Measurements from ENCODE around the gene TNFRSF4.

Gene TNFRSF4

DNA sequence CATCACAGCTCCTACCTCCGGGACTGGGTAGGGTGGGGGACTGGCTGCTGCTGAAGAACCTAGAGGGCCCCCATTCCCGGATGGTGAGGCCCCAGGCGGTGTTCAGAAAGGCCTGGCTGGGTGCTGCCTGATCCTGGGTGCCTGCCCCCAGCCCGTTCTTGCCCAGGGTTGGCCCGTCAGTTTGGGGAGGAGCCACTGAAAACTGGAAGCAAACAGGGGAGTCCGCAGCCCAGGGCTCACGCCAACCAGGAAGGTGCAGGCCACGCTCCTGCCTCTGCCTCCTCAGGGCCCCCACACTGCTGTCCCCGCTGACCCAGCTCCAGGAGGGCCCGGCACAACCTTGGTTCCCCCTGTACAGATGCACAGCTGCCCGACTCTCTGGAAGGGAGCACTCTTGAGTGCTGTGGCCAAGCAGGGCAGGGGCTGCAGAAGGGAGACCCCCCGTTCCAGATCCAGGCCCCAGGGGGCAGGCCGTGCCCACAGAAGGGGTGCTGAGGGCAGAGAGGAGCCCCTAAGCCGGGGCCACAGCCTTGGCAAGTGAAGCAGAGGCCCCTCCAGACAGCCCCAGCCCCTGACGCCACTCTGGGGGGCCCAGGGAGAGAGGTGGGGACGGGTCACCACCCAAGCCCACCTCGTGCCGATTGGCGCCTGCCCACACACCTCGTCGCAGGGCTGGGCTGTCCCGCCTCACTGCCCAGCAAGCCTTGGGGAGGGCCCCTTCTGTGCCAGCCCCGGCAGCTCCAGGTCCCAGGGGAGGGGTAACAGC is 27.1 kb upstream of the TNFRSF4 start:
- ChIA-PET POLR2A (no interaction called here), CTCF (interaction anchor here (1.7 kb wide), 1 partner anchor 54 kb away, joined by 4 read pairs; no protein-coding TSS in a partner anchor)
- Histone ChIP-seq H3K27me3 (replicated peaks in 2 of 5; ENCODE audit: control insufficient read depth in 4 of 5, insufficient read depth in 5 of 5, low read length in 4 of 5) (peaks cover 0 to 43% (median 0%) of the 10 kb centered on the region in 5 experiments), H3K27ac (ENCODE audit: insufficient read depth in 1 of 2, low read depth in 1 of 2, low read length in 2 of 2, poor library complexity in 1 of 2, severe bottlenecking in 2 of 2) (no peak overlapping the region), H3K9me3 (ENCODE audit: control extremely low read depth in 1 of 5, control insufficient read depth in 4 of 5, insufficient read depth in 2 of 5, low read depth in 1 of 5, low read length in 4 of 5) (no peaks in the 10 kb centered on the region), H3K4me3 (ENCODE audit: control insufficient read depth in 1 of 7, extremely low read depth in 1 of 7, insufficient read depth in 4 of 7, low read depth in 2 of 7, low read length in 6 of 7) (no peak overlapping the region), H3K4me1 (ENCODE audit: control extremely low read depth in 1 of 4, control insufficient read depth in 4 of 4, insufficient read depth in 4 of 4, low read length in 3 of 4) (no peaks in the 10 kb centered on the region), H3K36me3 (ENCODE audit: control insufficient read depth in 4 of 4, insufficient read depth in 4 of 4, low read length in 3 of 4) (no peaks in the 10 kb centered on the region)
- 80% methylated on average over 23 of the region's 23 CpGs for WGBS (ENCODE audit: insufficient coverage)
- no peak for DNase-seq

DNA sequence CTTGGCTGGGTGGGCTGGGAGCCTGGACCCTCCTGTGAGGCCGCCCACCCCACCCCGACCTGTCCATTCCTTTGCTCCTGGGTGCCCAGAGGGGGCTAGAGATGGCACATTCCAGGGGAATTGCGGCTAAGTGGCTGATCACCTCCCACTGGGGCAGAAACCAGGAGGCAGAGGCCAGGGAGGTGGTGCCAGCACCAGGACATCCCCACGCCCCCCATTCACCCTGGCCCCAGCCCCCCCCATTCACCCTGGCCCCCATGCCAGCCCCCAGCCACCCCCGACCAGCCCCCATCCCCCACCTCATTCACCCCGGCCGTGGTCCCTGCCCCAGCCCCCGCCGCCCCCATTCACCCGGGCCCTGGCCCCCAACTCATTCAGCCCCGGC is 26.4 kb upstream of the TNFRSF4 start:
- DNase-seq: no peak
- H3K27ac ChIP-seq (ENCODE audit: insufficient read depth in 1 of 2, low read depth in 1 of 2, low read length in 2 of 2, poor library complexity in 1 of 2, severe bottlenecking in 2 of 2): no peak overlapping the region
- peaks cover 0 to 3% (median 1%) of the 10 kb centered on the region in 4 experiments for H3K36me3 ChIP-seq (ENCODE audit: control insufficient read depth in 4 of 4, insufficient read depth in 4 of 4, low read length in 3 of 4)
- no peaks in the 10 kb centered on the region for H3K4me1 ChIP-seq (ENCODE audit: control extremely low read depth in 1 of 4, control insufficient read depth in 4 of 4, insufficient read depth in 4 of 4, low read length in 3 of 4)
- peaks cover 0 to 37% (median 0%) of the 10 kb centered on the region in 5 experiments for H3K27me3 ChIP-seq (replicated peaks in 2 of 5; ENCODE audit: control insufficient read depth in 4 of 5, insufficient read depth in 5 of 5, low read length in 4 of 5)
- H3K4me3 ChIP-seq (ENCODE audit: control insufficient read depth in 1 of 7, extremely low read depth in 1 of 7, insufficient read depth in 4 of 7, low read depth in 2 of 7, low read length in 6 of 7): no peak overlapping the region
- H3K9me3 ChIP-seq (ENCODE audit: control extremely low read depth in 1 of 5, control insufficient read depth in 4 of 5, insufficient read depth in 2 of 5, low read depth in 1 of 5, low read length in 4 of 5): no peaks in the 10 kb centered on the region
- POLR2A ChIA-PET: interaction anchor here (1.1 kb wide), 1 partner anchor 40 kb away, joined by 3 read pairs; no protein-coding TSS in a partner anchor
- CTCF ChIA-PET: interaction anchor here (1.7 kb wide), 1 partner anchor 55 kb away, joined by 4 read pairs; no protein-coding TSS in a partner anchor
- WGBS (ENCODE audit: insufficient coverage): 100% methylated on average over 1 of the region's 11 CpGs

DNA sequence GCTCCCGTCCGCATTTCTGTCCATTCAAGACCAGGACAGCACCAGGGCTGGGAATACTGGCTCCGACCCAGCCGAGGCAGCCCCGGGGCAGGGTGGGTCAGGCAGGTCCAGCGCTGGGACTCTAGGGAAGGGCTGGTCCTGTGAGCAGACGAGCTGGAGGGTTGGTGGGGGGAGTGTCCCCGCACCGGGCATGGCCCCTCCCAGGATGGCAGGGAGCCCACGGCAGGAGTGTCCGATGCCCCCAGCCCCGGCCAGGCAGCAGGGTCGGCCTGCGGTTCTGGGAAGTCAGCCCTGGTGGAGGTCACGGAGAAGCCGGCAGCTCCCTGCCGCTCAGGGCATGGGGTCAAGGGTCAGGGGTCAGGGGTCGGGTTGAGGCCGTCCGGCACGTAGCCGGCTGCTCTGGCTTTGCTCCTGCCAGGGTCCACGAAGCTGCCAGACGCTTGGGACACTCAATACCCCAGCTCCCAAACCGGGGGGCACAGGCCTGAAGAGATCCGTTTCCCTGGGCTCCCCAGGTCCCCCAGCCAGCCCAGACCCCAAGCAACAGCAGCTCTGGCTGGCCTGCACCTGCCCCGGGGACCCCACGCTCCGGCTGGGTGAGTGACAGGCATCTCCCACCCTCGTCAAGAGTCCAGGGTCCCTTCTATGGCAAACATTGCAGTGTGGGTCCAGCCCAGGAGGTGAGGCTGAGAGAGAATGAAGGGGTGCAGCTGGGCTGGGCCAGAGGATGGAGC is 25.8 kb upstream of the TNFRSF4 start:
- H3K4me1 ChIP-seq (ENCODE audit: control extremely low read depth in 1 of 4, control insufficient read depth in 4 of 4, insufficient read depth in 4 of 4, low read length in 3 of 4): no peaks in the 10 kb centered on the region
- H3K4me3 ChIP-seq (ENCODE audit: control insufficient read depth in 1 of 7, extremely low read depth in 1 of 7, insufficient read depth in 4 of 7, low read depth in 2 of 7, low read length in 6 of 7): no peak overlapping the region
- CTCF ChIA-PET: interaction anchor here (1.0 to 1.7 kb wide), 2 partner anchors 55 to 118 kb away, joined by 3 to 4 read pairs; no protein-coding TSS in a partner anchor
- H3K36me3 ChIP-seq (ENCODE audit: control insufficient read depth in 4 of 4, insufficient read depth in 4 of 4, low read length in 3 of 4): peaks cover 0 to 8% (median 6%) of the 10 kb centered on the region in 4 experiments
- peaks cover 0 to 34% (median 0%) of the 10 kb centered on the region in 5 experiments for H3K27me3 ChIP-seq (replicated peaks in 2 of 5; ENCODE audit: control insufficient read depth in 4 of 5, insufficient read depth in 5 of 5, low read length in 4 of 5)
- no peak for DNase-seq
- 80% methylated on average over 29 of the region's 30 CpGs for WGBS (ENCODE audit: insufficient coverage)
- no peak overlapping the region for H3K27ac ChIP-seq (ENCODE audit: insufficient read depth in 1 of 2, low read depth in 1 of 2, low read length in 2 of 2, poor library complexity in 1 of 2, severe bottlenecking in 2 of 2)
- POLR2A ChIA-PET: interaction anchor here (1.1 kb wide), 1 partner anchor 39 kb away, joined by 3 read pairs; no protein-coding TSS in a partner anchor
- H3K9me3 ChIP-seq (ENCODE audit: control extremely low read depth in 1 of 5, control insufficient read depth in 4 of 5, insufficient read depth in 2 of 5, low read depth in 1 of 5, low read length in 4 of 5): no peaks in the 10 kb centered on the region

DNA sequence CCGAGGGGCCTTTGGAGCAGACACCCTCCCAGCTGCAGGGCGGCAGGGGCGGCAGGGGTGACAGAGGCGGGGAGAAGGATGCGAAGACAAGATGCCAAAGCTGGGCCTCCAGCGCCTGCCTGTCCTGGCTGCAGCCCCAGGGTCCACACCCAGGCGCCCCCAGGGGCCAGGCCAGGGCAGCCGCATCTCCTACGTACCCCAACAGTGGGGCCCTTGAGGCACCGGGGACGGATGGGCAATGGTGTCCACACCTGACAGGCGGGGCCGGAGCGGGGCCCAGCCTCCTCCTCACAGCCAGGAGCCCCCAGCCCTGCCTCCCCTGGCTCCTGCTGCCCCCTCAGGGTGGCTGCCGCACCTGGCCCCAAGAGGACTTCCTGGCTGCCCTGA is 25.3 kb upstream of the TNFRSF4 start:
- Histone ChIP-seq H3K36me3 (ENCODE audit: control insufficient read depth in 4 of 4, insufficient read depth in 4 of 4, low read length in 3 of 4) (peaks cover 0 to 13% (median 10%) of the 10 kb centered on the region in 4 experiments), H3K27me3 (replicated peaks in 2 of 5; ENCODE audit: control insufficient read depth in 4 of 5, insufficient read depth in 5 of 5, low read length in 4 of 5) (peaks cover 0 to 34% (median 0%) of the 10 kb centered on the region in 5 experiments), H3K4me3 (ENCODE audit: control insufficient read depth in 1 of 7, extremely low read depth in 1 of 7, insufficient read depth in 4 of 7, low read depth in 2 of 7, low read length in 6 of 7) (no peak overlapping the region), H3K4me1 (ENCODE audit: control extremely low read depth in 1 of 4, control insufficient read depth in 4 of 4, insufficient read depth in 4 of 4, low read length in 3 of 4) (no peaks in the 10 kb centered on the region), H3K27ac (ENCODE audit: insufficient read depth in 1 of 2, low read depth in 1 of 2, low read length in 2 of 2, poor library complexity in 1 of 2, severe bottlenecking in 2 of 2) (no peak overlapping the region), H3K9me3 (ENCODE audit: control extremely low read depth in 1 of 5, control insufficient read depth in 4 of 5, insufficient read depth in 2 of 5, low read depth in 1 of 5, low read length in 4 of 5) (no peaks in the 10 kb centered on the region)
- DNase-seq: no peak
- POLR2A ChIA-PET: interaction anchor here (1.1 kb wide), 1 partner anchor 38 kb away, joined by 3 read pairs; no protein-coding TSS in a partner anchor
- 91% methylated on average over 14 of the region's 15 CpGs for WGBS (ENCODE audit: insufficient coverage)
- CTCF ChIA-PET: interaction anchor here (1.0 to 1.3 kb wide), 2 partner anchors 53 to 118 kb away, joined by 3 read pairs; no protein-coding TSS in a partner anchor

DNA sequence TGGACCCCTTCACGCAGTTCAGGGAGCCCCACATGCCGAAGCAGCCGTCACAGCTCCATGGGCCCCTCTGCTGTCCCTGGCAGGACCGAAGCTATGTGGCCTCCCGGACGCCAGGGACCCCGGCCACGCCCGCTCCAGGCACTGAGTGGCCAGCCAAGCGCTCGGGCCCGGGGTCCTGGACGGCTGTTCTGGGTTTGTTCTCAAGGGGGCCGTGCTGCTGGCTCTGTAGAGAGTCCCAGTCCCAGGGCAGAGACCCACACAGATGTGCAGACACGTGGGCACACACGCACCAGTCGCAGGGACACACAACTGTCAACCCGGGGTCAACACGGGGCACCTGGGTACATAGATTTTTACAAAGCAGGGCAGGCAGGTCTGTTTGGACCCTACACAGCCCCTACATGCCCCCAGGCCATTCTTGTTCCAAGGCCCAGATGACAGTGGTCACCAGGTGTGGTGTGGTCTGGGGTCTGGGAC is 24.8 kb upstream of the TNFRSF4 start:
- 89% methylated on average over 14 of the region's 19 CpGs for WGBS (ENCODE audit: insufficient coverage)
- peaks cover 0 to 15% (median 15%) of the 10 kb centered on the region in 4 experiments for H3K36me3 ChIP-seq (ENCODE audit: control insufficient read depth in 4 of 4, insufficient read depth in 4 of 4, low read length in 3 of 4)
- no peak overlapping the region for H3K4me3 ChIP-seq (ENCODE audit: control insufficient read depth in 1 of 7, extremely low read depth in 1 of 7, insufficient read depth in 4 of 7, low read depth in 2 of 7, low read length in 6 of 7)
- peaks cover 0 to 5% (median 1%) of the 10 kb centered on the region in 4 experiments for H3K4me1 ChIP-seq (ENCODE audit: control extremely low read depth in 1 of 4, control insufficient read depth in 4 of 4, insufficient read depth in 4 of 4, low read length in 3 of 4)
- CTCF ChIA-PET: interaction anchor here (1.0 to 2.7 kb wide), 4 partner anchors 13 to 117 kb away, joined by 3 to 11 read pairs (median 3); no protein-coding TSS in a partner anchor
- H3K27me3 ChIP-seq (replicated peaks in 2 of 5; ENCODE audit: control insufficient read depth in 4 of 5, insufficient read depth in 5 of 5, low read length in 4 of 5): peaks cover 0 to 34% (median 0%) of the 10 kb centered on the region in 5 experiments
- DNase-seq: no peak
- POLR2A ChIA-PET: no interaction called here
- no peaks in the 10 kb centered on the region for H3K9me3 ChIP-seq (ENCODE audit: control extremely low read depth in 1 of 5, control insufficient read depth in 4 of 5, insufficient read depth in 2 of 5, low read depth in 1 of 5, low read length in 4 of 5)
- H3K27ac ChIP-seq (ENCODE audit: insufficient read depth in 1 of 2, low read depth in 1 of 2, low read length in 2 of 2, poor library complexity in 1 of 2, severe bottlenecking in 2 of 2): no peak overlapping the region

DNA sequence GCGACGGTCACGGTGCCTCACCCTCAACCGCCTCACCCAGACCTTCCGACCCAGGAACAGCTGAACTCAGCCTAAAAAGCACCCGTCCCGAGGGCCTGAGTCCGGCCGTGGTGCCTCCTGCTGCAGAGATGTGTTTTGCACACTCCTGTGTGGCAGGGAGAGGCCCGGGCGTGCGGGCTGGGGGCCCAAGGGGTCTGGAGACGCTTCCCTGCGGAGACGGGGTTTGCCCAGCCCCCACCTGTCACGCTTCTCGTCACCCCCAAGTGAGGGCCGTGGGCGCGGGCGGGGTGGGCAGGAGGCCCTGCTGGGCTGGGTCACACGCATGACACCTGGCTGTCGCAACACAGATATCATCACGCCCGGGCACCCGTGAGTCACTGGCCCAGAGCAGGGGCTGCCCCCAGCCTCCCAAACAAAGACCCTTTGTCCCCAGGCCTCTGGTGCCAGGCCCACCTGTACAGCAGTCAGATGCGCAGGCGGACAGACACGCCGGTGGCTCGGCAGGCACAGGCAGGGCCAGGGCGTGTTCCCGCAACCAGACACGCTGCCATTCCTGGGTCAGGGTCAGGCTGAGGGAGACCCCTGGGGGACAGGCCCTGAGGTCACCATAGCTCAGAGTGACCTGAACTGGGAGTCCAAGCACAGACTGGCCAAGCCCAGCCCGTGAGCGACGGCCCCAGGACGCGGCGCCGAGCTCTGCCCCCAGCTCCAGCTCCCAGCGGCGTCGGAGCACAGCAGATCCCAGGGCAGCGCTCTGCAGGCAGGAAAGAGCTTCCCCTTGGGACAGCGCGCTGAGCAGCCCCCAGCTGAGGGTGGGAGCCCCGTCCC is 24.1 kb upstream of the TNFRSF4 start:
- Histone ChIP-seq H3K36me3 (ENCODE audit: control insufficient read depth in 4 of 4, insufficient read depth in 4 of 4, low read length in 3 of 4) (peaks cover 0 to 18% (median 16%) of the 10 kb centered on the region in 4 experiments), H3K9me3 (ENCODE audit: control extremely low read depth in 1 of 5, control insufficient read depth in 4 of 5, insufficient read depth in 2 of 5, low read depth in 1 of 5, low read length in 4 of 5) (no peaks in the 10 kb centered on the region), H3K27ac (ENCODE audit: insufficient read depth in 1 of 2, low read depth in 1 of 2, low read length in 2 of 2, poor library complexity in 1 of 2, severe bottlenecking in 2 of 2) (no peak overlapping the region), H3K4me3 (ENCODE audit: control insufficient read depth in 1 of 7, extremely low read depth in 1 of 7, insufficient read depth in 4 of 7, low read depth in 2 of 7, low read length in 6 of 7) (no peak overlapping the region), H3K4me1 (ENCODE audit: control extremely low read depth in 1 of 4, control insufficient read depth in 4 of 4, insufficient read depth in 4 of 4, low read length in 3 of 4) (peaks cover 0 to 11% (median 6%) of the 10 kb centered on the region in 4 experiments), H3K27me3 (replicated peaks in 2 of 5; ENCODE audit: control insufficient read depth in 4 of 5, insufficient read depth in 5 of 5, low read length in 4 of 5) (peaks cover 0 to 34% (median 0%) of the 10 kb centered on the region in 5 experiments)
- ChIA-PET POLR2A (no interaction called here), CTCF (interaction anchor here (1.1 to 2.7 kb wide), 3 partner anchors 13 to 115 kb away, joined by 3 to 11 read pairs (median 3); no protein-coding TSS in a partner anchor)
- no peak for DNase-seq
- 74% methylated on average over 40 of the region's 48 CpGs for WGBS (ENCODE audit: insufficient coverage)
